ENCODE measurements around the gene CDHR3. TPM values are rescaled to one million over a fixed set of nuclear protein-coding genes. Genes with fewer than 3 reads are reported as not detected.
A peak's percentile ranks its signal among the peaks of the same experiment; 100 is the strongest.

The CDHR3 gene
- polyA plus RNA-seq, 2 of the 4 experiments (the other 2 are of a cell fraction) = 4.0 to 4.5 TPM

DNA sequence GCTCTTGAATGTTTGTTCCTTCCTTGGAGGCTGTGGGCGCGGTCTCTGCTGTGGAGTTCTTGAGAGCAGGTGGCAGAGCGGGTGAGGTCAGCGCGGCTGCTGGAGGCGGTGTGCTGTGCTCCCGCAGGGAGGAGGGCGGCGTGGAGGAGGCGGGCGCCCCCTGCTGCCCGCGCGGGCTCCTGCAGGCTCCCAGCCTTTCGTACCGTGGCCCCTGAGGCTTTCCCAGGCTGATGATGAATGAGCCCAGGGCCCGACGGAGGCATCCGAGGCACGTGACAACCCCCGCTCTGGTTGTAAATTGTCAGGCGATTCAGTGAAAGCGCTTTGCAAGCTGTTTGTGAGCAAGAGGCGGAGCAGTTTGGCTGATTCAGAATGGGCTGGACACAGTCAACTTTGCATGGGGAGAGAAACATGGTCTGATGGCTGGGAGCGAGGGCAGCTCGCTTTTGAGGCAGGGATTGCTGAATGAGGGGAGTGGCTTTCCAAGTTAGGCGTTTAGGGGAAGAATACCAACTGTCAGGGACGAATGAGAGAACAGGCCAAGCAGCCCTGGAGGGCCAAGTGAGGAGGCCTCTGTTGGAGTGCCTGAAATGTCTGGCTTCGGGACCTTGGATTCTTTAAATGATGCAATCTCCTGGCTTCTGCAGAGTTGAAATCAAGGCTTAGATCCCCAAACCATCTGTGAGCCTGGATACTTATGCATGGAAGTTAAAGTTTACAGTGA, 46.6 kb downstream of the CDHR3 start (continued):
- TF ChIP-seq NFE2L2 (conservative IDR thresholded peaks at IDR 0.05; ENCODE audit: low read length) (no peak), POLR2AphosphoS2 (conservative IDR thresholded peaks at IDR 0.05; ENCODE audit: low read length) (no peak)

DNA sequence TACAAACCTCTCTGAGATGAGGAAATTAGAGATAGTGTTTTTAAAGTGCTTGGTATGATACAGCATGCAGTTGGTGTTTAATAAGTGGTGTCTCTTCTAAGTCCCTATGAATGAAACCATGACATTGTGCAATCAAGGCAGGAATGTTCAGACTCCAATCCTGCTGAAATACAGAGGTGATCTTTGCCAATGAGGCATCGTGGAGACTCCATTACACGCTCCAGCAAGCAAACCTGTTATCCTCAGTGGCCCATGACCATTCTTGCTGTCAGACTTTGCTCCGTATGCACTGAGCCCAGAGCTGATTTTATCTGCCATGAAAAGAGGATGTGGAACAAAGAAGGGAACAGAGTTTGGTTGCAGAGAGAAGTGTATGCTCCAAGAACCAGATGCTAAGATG, 47.3 kb downstream of the CDHR3 start:
- DNase-seq (ENCODE audit: low read depth in 1 of 2, low spot score in 1 of 2) (no peak), FAIRE-seq (no peak), ATAC-seq (no peak)
- peak in 1 of 2 experiments; percentile 60; a peak in 1 of 4 replicates for TF ChIP-seq CEBPB (IDR thresholded peaks at IDR 0.05)
- no peak for TF ChIP-seq FOSB (CRISPR knock-in tag; IDR thresholded peaks at IDR 0.05)
- Histone ChIP-seq H3K4me3 (no peak overlapping the region), H3K4me1 (peaks cover 4% of the 10 kb centered on the region; the same call in 2 of the 3 replicates), H3K27ac (no peak overlapping the region), H3K4me2 (no peak overlapping the region), H3K9me3 (peaks cover 8% of the 10 kb centered on the region; the same call in 1 of the 3 replicates)
- CTCF ChIA-PET = interaction anchor here (0.6 to 10.9 kb wide), 22 partner anchors 10 to 376 kb away, joined by 3 to 73 read pairs (median 3); no protein-coding TSS in a partner anchor
- POLR2A ChIA-PET = no interaction called here
- 56% methylated on average over 3 of the region's 3 CpGs for WGBS (ENCODE audit: missing lambda C conversion rate)

DNA sequence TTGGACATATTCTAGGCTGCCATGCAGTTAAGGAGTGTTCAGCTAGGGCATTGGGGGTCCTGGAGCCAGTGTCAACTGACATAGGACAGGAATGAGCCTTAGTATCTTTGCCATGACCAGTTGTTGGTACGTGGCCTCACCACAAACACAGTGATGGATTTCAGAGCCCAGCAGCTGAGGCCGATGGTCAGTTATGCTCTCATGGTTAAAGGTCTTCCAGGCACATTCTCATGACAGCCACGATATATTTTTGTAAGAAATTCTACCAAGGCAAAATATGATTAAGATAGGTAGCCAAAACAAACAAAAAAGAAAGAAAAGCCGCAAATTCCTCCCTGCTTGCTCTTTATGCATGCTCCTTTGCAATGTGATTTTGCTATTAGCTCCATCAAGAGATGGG, 47.8 kb downstream of the CDHR3 start:
- POLR2A ChIA-PET = no interaction called here
- CTCF ChIA-PET = interaction anchor here (0.6 to 10.9 kb wide), 5 partner anchors 10 to 363 kb away, joined by 3 to 73 read pairs (median 9); no protein-coding TSS in a partner anchor
- H3K4me2 ChIP-seq = no peak overlapping the region
- DNase-seq (ENCODE audit: low read depth in 1 of 2, low spot score in 1 of 2) (no peak), ATAC-seq (no peak), FAIRE-seq (no peak)
- 66% methylated on average over 4 of the region's 4 CpGs for WGBS (ENCODE audit: missing lambda C conversion rate)
- H3K27ac ChIP-seq = no peak overlapping the region
- H3K4me1 ChIP-seq = peaks cover 4% of the 10 kb centered on the region; the same call in 2 of the 3 replicates
- H3K9me3 ChIP-seq = peaks cover 8% of the 10 kb centered on the region; the same call in 1 of the 3 replicates
- H3K4me3 ChIP-seq = no peak overlapping the region
- TF ChIP-seq BHLHE40 (IDR thresholded peaks at IDR 0.05; ENCODE audit: low read depth, low read length) (no peak), RFX5 (IDR thresholded peaks at IDR 0.05) (no peak), JUNB (IDR thresholded peaks at IDR 0.05) (no peak), NR3C1 (IDR thresholded peaks at IDR 0.05) (no peak), ZNF302 (CRISPR knock-in tag; IDR thresholded peaks at IDR 0.05) (no peak), MYC (IDR thresholded peaks at IDR 0.05; ENCODE audit: borderline replicate concordance, low read length) (no peak), JUN (IDR thresholded peaks at IDR 0.05) (no peak), HEYL (CRISPR knock-in tag; IDR thresholded peaks at IDR 0.05) (no peak), KDM5A (IDR thresholded peaks at IDR 0.05) (no peak)

DNA sequence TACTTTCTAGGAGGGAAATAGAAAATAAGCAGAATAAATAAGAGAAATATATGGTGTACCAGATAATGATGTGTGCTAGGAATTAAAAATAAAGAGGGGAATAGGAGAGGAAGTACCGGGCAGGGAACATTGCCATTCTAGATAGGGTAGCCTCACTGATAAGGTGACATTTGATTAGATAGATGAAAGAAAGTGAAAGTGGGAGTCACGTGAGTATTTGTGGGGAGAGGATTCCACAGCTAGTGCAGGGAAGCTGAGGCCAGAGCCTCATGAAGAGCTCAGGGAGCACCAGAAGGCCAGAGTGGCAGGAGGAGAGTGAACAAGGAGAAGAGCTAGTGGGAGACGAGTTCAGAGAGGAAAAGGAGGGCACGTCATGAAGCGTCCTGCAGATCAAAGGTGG, 49.1 kb downstream of the CDHR3 start:
- H3K4me2 ChIP-seq = no peak overlapping the region
- H3K27ac ChIP-seq = no peak overlapping the region
- 59% methylated on average over 5 of the region's 5 CpGs for WGBS (ENCODE audit: missing lambda C conversion rate)
- H3K4me1 ChIP-seq = peaks cover 4% of the 10 kb centered on the region; the same call in 2 of the 3 replicates
- no peak overlapping the region for H3K4me3 ChIP-seq
- H3K9me3 ChIP-seq = no peaks in the 10 kb centered on the region; the same call in 2 of the 3 replicates
- POLR2A ChIA-PET = no interaction called here
- DNase-seq (ENCODE audit: low read depth in 1 of 2, low spot score in 1 of 2) (no peak), FAIRE-seq (no peak), ATAC-seq (no peak)
- TF ChIP-seq MYC (IDR thresholded peaks at IDR 0.05; ENCODE audit: borderline replicate concordance, low read length) = no peak
- TF ChIP-seq, protein P1, sequence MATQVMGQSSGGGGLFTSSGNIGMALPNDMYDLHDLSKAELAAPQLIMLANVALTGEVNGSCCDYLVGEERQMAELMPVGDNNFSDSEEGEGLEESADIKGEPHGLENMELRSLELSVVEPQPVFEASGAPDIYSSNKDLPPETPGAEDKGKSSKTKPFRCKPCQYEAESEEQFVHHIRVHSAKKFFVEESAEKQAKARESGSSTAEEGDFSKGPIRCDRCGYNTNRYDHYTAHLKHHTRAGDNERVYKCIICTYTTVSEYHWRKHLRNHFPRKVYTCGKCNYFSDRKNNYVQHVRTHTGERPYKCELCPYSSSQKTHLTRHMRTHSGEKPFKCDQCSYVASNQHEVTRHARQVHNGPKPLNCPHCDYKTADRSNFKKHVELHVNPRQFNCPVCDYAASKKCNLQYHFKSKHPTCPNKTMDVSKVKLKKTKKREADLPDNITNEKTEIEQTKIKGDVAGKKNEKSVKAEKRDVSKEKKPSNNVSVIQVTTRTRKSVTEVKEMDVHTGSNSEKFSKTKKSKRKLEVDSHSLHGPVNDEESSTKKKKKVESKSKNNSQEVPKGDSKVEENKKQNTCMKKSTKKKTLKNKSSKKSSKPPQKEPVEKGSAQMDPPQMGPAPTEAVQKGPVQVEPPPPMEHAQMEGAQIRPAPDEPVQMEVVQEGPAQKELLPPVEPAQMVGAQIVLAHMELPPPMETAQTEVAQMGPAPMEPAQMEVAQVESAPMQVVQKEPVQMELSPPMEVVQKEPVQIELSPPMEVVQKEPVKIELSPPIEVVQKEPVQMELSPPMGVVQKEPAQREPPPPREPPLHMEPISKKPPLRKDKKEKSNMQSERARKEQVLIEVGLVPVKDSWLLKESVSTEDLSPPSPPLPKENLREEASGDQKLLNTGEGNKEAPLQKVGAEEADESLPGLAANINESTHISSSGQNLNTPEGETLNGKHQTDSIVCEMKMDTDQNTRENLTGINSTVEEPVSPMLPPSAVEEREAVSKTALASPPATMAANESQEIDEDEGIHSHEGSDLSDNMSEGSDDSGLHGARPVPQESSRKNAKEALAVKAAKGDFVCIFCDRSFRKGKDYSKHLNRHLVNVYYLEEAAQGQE (IDR thresholded peaks at IDR 0.05) = no peak
- CTCF ChIA-PET = interaction anchor here (0.9 to 10.9 kb wide), 3 partner anchors 31 to 252 kb away, joined by 3 to 73 read pairs (median 71); no protein-coding TSS in a partner anchor
